Stimulated activated CD8-positive, alpha-beta memory T cell treated with anti-CD3 and anti-CD28 coated beads, Interleukin-2, amount 100 ng/mL, for 1 hour (primary cell): ENCODE data around the gene MSH3.
"Not testable (repeated sequence)": the region's sequence is repeated elsewhere in the genome, so short reads cannot be mapped to it uniquely, and the experiment has no call there.

Source experiments
- DNase-seq, 2 donors: peaks; one replicate each; pipeline ENCODE4 v3.0.0-alpha.2; 2020; ENCODE audit warnings: low read depth in 2 of 2

Gene MSH3

DNA sequence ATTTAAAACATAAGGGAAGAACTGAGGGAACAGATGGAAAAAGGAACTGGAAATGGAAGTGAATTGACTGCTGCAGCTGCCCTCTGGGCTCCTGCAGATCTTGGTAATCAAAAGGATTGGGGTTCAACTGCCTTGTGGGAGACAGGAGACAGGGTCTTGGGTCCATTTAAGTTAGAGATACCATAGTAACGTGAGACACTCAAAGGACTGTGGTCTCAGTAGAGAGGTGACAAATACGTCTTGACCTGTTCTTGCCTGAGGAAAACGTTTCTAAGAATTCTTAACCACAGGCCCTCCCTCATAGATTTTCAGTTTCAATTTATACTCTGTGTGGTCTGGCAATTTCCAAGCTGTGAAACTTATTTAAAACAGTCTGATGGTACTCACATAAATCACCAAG lies 101.2 kb downstream of the MSH3 start:
- no peak for DNase-seq

DNA sequence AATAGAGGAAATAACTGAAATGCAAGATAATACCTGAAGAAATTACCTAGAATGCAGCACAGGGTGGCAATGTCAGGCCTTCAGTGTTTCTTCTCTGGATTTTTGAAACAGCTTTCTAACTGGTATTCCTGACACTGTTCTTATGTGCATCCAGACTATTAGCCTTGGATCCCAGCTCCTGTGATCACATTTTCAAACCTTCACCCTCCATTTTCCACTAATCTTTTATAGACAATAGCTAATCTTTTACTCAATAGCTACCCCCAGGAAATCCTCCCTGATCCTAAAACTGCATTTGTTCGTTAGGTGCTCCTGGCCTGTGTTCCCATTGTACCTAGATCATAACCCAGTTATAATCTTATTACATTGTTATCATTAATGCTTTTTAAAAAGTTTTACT lies 101.8 kb downstream of the MSH3 start:
- no peak for DNase-seq

DNA sequence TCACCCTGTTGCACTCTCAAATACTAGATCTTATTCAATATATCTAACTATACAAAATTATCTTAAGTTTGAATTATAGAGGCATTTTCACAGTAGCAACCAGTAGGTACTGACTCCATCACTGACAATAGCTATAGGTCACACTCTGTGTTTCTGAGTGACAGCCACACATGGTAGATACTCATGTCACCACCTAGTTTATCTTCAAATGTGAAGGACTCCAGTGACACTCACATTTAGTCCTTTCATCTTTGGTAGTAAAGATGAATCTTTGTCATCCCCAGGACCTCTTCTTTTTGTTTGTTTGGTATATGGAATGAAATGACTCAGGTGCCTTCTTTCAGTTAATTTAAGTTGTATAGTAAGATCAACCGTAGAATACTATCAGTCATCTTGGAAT lies 102.8 kb downstream of the MSH3 start:
- DNase-seq, result no peak

DNA sequence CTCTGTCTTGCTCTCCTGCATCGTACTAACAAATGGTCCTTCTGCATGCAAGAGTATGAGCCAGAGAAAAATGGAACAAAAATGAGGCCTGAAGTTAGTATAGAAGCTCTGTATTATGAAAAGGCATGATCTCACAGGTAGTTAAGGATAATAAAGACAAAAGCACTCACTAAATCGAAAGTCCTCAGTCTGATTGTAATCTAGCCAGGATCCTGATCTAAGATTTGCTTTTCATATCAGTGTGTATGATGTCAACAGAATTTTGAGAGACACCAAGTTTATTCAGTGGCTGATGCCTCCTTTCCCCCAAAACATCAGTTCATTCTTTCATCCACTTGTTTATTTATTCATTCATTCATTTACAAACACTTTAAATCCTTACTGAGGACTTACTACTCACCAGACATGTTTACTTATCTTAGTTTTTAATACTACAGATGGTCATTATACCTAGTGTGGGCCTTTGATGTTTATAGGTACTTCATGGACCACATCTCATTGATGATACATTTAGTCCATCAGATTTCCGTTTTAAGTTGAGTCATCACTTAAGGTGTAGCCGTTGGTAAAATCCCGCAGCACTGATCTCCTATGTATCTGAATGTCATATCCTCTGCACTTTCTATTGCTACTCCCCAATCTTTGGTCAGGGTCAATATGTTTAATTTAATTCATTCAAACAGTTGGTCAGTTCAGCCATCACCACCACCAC lies 105.6 kb downstream of the MSH3 start:
- DNase-seq, result no peak

DNA sequence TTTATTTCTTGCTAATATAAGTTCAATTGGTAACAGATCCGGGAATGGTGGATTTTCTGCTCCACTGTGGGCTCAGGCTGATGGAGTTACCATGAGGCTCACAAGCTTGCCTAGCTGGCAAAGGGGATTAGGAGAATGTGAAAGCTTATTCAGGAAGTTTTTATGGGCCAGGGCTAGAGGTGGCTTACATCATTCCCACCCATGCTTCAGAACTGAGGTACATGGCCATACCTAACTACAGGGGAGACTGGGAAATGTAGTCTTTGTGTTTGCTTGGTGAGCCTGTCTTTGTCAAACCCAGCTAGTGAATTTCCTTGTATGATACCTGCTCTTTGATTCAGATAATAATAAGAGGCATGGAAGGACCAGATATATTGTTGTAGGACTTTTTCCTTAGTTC lies 106.2 kb downstream of the MSH3 start:
- no peak for DNase-seq

DNA sequence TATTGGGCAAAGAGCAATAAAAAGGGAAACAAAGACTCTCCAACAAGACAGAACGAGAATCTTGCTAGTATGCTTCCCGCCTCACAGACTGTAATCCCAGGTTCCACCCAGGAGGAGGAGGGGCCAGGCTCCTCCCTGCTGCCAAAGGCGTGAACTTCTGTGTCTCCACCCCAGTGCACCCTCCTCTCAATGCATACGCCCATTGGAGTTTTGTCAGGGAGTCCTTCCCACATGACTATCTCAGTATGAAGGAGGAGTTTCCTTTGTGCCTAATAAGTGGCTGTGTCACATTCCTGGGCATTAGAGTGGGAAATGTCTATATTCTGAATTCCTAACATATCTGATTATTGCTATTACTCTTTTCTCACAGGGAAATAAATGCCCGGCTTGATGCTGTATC lies 106.7 kb downstream of the MSH3 start:
- DNase-seq, result no peak

DNA sequence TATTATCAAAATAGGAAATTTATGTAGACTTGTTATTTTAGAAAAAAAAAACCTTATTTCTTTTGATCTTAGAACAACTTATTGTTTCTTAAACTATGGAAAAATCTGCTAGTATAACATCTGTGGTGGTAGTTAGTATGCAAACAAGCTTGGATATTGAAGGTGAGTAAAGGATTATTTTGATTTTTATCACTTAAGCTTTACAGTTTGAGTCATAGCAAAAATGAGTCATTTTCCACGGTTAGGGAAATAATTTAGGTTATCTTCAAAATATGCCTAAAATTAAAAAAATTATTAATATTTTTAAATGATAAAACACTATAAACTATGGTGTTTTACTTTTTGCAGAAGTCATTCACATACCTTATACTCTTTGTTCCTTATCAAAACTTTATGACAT lies 107.5 kb downstream of the MSH3 start:
- no peak for DNase-seq

DNA sequence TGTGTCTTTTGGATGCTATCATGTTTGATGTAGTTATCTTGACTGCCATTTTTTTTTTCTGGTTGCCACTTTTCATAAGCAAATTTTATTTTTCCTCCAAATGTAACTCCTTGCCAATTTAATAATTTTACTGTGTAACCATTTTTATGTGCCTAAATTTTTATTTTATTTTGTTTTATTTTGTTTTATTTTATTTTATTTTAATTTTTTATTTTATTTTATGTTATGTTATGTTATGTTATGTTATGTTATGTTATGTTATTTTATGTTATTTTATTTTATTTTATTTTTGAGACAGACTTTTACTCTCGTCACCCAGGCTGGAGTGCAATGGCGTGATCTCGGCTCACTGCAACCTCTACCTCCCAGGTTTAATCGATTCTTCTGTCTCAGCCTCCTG lies 108.1 kb downstream of the MSH3 start:
- DNase-seq, result no peak

DNA sequence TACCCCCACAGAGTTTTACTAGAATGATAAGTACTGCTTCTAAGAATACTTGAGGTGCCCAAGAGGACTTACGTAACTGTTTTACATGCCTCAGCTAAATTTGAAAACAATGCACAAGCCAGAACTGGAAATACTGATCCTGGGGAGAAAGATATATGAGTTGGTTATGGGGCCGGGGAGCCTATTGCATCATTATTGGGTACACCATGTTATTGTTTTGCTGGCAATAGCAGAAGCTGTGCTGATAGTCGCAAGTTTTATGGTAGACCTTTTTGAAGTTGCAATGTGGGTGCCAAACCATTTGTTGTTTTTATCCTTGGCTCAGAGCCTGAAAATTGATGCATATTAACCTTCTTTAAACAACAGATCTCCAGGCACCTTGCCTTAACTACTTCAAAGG lies 108.8 kb downstream of the MSH3 start:
- no peak for DNase-seq

DNA sequence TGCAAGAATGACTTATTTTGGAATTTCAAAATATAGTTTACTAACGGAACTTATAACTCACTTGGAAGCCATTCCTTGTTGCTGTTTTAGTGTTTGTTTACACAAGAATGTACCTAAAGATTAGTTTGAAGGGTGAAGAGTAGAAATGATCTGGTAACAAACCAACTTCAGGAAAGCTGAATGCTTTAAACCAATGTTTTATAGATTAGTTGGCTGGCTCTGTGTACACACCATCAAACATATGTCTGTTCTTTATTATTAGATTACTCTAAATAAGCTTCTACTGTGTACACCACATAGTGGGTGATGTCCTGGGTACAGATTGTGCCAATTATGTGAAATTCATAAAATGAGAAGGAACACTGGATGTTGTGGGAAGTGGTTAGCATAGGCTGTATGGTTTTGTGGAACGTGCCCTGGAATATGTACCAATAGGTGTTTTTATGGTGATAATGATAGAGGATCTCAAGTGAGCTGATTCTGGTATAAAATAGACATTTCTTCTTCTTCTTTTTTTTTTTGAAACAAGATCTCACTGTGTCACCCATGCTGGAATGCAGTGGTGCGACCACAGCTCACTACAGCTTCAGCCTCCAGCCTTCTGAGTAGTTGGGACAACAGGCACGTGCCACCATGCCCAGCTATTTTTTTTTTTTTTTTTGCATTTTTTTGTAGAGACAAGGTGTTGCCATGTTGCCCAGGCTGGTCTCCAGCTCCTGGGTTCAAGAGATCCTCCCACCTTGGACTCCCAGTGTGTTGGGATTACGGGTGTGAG lies 109.6 kb downstream of the MSH3 start:
- no peak for DNase-seq

DNA sequence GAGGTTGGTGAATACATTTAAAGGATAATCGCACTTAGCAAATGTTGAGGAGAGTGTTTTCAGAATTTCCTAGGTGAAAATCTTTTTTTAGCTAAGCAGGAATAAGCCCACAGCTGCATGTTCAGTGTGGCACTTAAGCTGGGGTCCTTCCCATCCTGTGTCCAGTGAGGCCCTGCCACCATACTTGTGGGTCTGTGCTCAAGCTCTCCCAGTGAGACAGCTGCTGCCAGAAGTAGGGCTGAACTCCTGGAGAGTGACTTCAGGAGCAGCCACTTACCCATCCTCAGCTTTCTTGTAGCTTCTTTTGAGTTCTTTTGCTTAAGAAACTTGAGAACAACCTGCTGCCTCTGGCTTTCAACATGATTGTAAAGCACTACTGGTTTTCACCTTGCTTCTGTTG lies 110.3 kb downstream of the MSH3 start:
- no peak for DNase-seq

DNA sequence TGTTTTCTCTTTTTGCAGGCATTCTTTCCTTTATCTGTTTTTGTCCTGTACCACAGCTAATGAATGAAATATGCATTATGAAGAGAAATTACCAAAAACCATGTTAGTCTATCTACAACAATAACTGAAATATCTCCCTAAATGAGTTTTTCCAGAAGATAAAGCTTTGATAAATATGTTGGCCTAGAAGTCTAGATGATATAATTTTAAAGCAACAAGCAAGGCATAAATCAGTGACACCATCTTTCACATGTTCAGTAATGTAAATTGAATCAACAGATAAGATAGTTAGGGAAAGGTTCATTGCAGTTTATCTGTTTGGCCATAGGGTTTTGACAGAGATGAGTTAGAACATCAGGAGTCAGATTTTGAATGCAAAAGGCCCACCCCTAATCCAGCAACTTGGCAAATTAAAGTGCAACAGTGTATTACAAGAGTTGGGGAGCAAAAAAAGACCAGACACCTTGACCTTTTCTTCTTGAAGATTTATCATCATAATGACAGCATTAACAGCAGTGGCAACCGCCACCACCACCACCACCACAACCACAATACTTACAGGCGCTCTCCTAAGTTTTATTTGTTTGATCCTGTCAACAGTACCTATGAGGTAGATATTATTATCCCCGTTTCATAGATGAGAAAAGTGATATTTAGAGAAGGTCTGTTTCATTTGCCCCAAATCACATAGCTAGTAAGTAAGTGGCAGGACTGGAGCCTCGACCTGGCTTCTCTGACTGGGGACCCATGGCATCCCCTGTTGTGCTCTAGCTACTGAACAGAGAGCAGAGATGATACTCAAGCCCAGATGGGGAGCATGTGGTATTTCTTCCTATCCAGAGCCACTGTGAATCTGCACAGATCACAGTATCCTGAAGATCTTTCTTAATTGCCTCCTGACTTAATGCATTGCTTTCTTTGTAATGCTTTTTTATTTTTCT lies 123.2 kb downstream of the MSH3 start:
- DNase-seq, result no peak

DNA sequence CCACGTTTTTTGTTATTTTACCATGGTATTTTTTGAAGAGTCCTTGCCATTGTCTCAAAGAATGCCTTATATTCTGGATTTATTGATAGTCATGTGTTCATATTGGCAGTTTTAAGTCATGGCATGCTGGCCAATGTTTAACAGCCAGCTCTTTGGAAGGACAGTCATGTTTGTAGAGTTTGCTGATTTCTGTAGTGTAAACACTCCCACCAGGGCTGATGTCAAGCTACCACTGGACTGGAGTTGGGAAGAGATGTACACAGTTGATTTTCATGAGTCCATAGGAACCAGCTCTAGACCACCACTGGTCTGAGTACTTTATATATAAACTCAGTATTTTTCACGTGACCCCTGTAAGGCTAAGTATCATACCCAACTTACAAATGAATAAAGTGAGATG lies 125.6 kb downstream of the MSH3 start:
- no peak for DNase-seq

DNA sequence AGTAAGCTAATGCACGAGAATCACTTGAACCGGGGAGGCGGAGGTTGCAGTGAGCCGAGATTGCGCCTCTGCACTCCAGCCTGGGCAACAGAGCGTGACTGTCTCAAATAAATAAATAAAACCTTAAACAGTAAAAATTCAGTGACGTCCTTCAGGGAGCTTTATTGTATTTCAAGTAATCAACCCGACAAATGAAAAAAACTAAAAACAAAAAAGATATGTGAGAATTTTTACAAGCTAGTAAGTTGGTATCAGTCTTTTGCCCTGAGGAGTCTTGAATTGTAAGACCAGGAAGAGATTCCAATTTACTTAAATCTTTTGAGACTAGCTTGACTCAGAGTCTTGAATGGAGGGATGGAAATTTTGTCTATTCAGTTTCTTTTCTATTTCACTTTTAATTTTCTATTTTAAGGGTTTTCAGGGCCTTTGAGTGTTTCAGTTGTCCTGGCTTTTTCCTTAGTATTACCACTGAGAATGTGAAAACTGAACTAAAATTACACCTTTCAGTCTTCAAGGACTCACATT lies 126.4 kb downstream of the MSH3 start:
- no peak for DNase-seq

DNA sequence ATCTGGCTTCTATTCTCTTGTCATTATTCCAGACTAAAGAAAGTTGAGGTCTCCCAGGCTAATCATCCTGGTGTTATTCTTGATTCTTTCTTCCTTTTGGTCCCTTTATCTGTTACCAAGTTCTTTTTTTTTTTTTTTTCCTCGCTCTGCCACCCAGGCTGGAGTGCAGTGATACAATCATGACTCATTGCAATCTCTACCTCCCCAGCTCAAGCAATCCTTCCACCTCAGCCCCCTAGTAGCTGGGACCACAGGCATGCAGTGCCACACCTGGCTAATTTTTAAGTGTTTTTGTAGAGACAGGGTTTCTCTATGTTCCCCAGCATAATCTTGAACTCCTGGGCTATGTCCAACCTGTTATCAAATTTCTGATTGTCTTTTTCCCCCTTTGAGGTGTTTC lies 126.9 kb downstream of the MSH3 start:
- DNase-seq, result no peak

DNA sequence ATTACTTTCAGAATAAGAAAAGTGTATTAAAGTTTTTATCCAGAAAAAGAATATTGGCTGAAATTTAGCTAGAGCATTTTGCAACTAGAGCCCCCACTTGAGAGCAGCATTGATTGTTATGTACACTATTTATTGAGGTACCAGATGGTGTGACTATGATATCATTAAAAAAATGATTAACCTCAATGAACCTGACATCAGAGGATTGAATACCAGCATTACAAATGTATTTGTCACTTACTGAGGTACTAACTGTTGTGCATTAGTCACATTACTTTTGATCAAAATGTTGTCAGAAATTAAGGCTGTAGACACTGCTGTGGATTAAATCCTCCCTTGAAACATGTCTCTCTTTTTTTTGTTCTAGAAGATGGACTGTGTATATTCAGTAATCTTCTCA lies 128.2 kb downstream of the MSH3 start:
- no peak for DNase-seq

DNA sequence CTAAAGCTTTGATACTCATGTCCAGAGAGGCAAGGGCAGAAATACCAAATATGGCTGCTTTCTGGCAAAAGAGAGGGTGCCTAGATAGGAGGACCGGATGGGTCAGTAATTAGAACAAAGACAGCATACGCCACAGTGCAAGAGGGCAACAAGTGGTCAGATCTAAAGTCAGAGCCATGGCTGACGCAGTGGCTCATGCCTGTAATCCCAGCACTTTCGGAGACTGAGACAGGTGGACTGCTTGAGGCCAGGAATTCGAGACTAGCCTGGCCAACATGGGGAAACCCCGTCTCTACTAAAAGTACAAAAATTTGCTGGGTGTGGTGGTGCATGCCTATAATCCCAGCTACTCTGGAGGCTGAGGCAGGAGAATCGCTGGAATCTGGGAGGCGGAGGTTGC lies 129.3 kb downstream of the MSH3 start:
- not testable (repeated sequence) for DNase-seq

DNA sequence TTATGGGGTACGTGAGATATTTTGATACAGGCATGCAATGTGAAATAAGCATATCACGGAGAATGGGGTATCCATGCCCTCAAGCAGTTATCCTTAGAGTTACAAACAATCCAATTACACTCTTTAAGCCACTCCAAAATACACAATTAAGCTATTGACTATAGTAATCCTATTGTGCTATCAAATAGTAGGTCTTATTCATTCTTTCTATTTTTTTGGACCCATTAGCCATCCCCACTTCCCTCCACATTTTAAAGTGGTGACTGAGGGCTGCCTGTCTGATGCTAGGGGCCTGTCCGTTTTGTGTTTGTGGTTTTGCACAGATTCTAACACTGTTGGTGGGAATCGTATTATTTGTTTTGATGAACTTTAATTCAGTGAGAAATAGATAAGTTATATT lies 130.0 kb downstream of the MSH3 start:
- no peak for DNase-seq

DNA sequence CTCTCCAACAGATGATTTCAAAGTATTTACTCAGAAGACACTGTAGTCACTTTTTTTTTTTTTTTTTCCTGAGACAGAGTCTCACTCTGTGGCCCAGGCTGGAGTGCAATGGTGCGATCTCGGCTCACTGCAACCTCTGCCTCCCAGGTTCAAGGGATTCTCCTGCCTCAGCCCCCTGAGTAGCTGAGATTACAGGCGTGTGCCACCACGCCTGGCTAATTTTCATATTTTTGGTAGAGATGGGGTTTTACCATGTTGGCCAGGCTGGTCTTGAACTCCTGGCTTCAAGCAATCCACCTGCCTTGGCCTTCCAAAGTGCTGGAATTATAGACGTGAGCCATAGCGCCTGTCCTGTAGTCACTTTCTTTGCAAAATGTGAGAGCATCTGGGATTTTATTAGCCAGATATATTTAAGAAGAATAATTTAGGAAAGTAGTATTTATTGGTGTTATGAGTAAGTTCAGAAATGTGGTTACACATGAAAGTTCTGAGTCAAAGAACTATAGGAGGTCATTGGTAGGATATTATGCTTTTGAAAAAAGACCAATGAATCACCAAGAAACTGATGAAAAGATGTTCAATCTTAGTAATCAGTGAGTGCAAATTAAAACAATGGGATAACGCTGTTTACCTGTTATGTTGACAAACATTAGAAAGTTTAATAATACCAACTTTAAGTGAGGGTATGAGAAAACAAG lies 135.0 kb downstream of the MSH3 start:
- not testable (repeated sequence) for DNase-seq

DNA sequence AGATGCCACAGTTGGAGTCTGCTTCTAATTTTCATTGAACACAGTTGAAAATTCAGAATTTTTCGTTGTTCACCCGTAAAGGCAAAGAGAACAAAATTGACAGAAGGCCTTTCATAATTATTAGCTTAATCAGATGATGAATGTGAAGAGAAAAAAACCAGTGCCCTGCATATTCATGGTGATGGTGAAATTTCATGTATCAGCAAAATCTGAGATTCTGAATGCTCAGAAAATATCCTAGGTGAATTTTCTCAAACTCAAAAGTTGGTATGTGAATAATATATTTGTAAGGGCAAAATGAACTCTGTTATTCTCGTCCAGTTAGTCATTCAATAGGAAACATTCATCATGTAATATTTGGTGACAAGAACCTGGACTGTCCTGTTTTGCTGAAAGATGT lies 136.2 kb downstream of the MSH3 start:
- DNase-seq, result no peak

DNA sequence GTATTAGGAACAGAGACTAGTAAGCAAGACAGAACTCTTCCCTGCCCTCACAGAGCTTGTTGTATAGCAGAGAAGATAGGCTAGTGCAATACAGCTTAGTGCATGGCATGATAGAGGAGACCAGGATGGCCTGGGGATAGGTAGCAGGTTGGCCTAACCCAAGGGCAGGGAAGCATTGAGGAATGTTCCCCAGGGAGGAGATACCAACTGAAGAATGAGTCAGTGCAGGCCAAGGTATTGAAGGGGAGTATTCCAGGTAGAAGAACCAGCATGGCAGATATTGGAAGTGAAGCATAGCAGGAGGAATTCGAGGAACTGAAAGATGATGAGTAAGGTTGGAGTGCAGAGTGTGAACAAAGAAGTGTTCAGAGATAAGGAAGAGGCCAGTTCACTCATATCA lies 138.9 kb downstream of the MSH3 start:
- no peak for DNase-seq

DNA sequence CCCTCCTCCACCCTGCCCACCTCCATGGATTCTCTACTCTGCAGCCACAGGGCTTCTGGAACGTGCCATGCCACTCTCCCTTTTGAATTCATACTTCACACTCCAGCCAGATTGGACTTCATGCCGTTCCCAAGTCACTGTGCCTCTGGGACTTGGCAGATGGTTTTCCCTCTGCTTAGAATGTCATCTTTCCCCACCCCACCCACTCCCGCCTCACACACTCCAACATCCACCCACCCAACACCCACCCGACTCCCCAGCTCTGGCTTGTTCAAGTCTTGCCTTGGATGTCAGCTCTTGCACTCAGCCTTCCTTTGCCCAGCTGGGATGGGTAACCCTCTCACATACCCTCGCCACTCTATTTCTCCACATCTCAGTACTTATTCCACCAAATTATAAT lies 142.4 kb downstream of the MSH3 start:
- no peak for DNase-seq
